ENCODE results near the gene OR1M1. TPM values are rescaled to one million over a fixed set of nuclear protein-coding genes. Genes with fewer than 3 reads are reported as not detected.

The OR1M1 gene
- total RNA-seq, 4 donors from 2014 or later, result not detected

DNA sequence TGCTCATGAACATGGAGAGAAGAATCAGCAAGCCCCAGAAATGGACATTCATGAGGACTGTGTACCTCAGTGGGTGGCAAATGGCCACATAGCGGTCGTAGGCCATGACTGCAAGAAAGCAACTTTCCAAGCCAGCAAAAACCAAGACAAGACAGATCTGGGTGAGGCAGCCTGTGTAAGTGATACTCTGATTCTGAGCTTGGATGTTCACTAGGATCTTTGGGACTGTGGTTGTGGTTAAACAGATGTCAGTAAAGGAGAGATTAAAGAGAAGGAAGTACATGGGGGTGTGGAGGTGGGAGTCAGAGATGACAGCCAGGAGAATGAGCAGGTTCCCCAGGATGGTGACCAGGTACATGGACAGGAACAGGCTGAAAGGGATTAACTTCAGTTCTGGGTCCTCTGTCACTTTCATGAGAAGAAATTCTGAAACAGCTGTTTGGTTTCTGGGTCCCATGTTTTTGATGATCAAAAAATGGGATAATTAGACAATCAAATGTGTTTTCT, 28.5 kb downstream of the OR1M1 start, which contains the start of gene OR7G1:
OR7G1 (minus strand) TSS at position 457 of the 507 bp plus-strand sequence; CDS start at position 457, 0 bp downstream.
- no peaks in the 10 kb centered on the region for H3K36me3 ChIP-seq
- H3K4me3 ChIP-seq (replicated peaks in 1 of 3), result no peak within 1 kb of the TSS
- no peaks in the 10 kb centered on the region for H3K4me1 ChIP-seq
- H3K27me3 ChIP-seq, result no peaks in the 10 kb centered on the region
- 85 to 92% methylated on average over 2 of the region's 2 CpGs for WGBS, 2 donors
- intact Hi-C loops (cut with DNase I), result no loop called here
- DNase-seq, result no peak
- no peaks in the 10 kb centered on the region for H3K9me3 ChIP-seq
- no peak within 1 kb of the TSS for H3K27ac ChIP-seq
- TF ChIP-seq POLR2A (IDR thresholded peaks at IDR 0.05), result no peak
- TF ChIP-seq, protein P1, sequence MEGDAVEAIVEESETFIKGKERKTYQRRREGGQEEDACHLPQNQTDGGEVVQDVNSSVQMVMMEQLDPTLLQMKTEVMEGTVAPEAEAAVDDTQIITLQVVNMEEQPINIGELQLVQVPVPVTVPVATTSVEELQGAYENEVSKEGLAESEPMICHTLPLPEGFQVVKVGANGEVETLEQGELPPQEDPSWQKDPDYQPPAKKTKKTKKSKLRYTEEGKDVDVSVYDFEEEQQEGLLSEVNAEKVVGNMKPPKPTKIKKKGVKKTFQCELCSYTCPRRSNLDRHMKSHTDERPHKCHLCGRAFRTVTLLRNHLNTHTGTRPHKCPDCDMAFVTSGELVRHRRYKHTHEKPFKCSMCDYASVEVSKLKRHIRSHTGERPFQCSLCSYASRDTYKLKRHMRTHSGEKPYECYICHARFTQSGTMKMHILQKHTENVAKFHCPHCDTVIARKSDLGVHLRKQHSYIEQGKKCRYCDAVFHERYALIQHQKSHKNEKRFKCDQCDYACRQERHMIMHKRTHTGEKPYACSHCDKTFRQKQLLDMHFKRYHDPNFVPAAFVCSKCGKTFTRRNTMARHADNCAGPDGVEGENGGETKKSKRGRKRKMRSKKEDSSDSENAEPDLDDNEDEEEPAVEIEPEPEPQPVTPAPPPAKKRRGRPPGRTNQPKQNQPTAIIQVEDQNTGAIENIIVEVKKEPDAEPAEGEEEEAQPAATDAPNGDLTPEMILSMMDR (IDR thresholded peaks at IDR 0.05), result no peak

DNA sequence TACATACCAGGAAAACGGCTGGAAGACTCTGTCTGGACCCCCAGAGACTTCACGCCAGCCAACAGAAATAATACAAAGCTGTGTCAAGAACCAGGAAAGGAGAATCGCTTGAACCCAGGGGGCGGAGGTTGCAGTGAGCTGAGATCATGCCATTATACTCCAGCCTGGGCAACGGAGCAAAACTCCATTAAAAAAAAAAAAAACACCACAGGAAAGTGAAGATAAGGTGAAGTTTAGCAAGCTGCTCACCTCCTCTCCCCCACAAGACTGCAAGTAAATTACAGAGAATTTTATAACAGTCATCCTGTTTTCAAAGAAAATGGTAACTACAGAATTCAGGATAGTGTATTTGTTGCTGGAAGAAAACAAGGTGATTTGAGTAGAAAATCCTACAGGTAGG, 29.7 kb downstream of the OR1M1 start:
- Histone ChIP-seq H3K27ac (no peak overlapping the region), H3K9me3 (no peaks in the 10 kb centered on the region), H3K4me3 (replicated peaks in 1 of 3) (no peak overlapping the region), H3K4me1 (no peaks in the 10 kb centered on the region), H3K36me3 (no peaks in the 10 kb centered on the region), H3K27me3 (no peaks in the 10 kb centered on the region)
- TF ChIP-seq POLR2A (IDR thresholded peaks at IDR 0.05), result no peak
- TF ChIP-seq, protein P1 (IDR thresholded peaks at IDR 0.05), result no peak
- DNase-seq, result no peak
- intact Hi-C loops (cut with DNase I), result no loop called here
- WGBS, 2 donors, result 53 to 54% methylated on average over 5 of the region's 5 CpGs

- no peak for DNase-seq
- no peaks in the 10 kb centered on the region for H3K9me3 ChIP-seq
- no peaks in the 10 kb centered on the region for H3K4me1 ChIP-seq
- H3K4me3 ChIP-seq (replicated peaks in 1 of 3), result no peak within 1 kb of the TSS
- intact Hi-C loops (cut with DNase I), result no loop called here
- WGBS, 2 donors, result 83 to 85% methylated on average over 1 of the region's 1 CpG
- no peaks in the 10 kb centered on the region for H3K36me3 ChIP-seq
- H3K27ac ChIP-seq, result no peak within 1 kb of the TSS
- no peaks in the 10 kb centered on the region for H3K27me3 ChIP-seq
- TF ChIP-seq POLR2A (IDR thresholded peaks at IDR 0.05), result no peak
- TF ChIP-seq, protein P1 (IDR thresholded peaks at IDR 0.05), result no peak
These were observed 40.1 kb downstream of the OR1M1 start, which contains the start of gene OR7G3 for GRCh38 chr19:9126900-9127405. TSS of gene OR7G3 (minus strand) at chr19:9126950. CDS start at chr19:9126950, 0 bp downstream.

- 75 to 83% methylated on average over 3 of the region's 3 CpGs for WGBS, 2 donors
- no peak for DNase-seq
These were observed 41.3 kb downstream of the OR1M1 start for GRCh38 chr19:9128171-9128570.

DNA sequence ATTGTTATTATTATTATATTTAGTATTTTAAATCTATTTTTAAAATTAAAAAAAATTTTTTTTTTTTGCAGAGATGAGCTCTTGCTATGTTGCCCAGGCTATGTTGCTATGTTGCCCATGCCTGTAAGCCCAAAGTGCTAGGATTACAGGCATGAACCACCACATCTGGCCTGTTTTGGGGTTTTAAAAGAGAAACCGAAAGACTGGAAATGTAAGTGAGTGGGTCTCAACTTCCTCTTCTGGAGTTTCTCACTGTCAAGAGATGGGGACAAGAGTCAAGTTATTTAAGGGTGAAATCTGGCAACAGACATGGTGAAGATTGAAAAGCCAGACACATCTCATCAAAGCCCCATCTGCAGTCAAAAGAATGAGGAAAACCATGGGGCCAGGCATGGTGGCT, 44.1 kb downstream of the OR1M1 start:
- WGBS, 2 donors, result 73 to 81% methylated on average over 1 of the region's 1 CpG
- no peak for TF ChIP-seq POLR2A (IDR thresholded peaks at IDR 0.05)
- TF ChIP-seq, protein P1 (IDR thresholded peaks at IDR 0.05), result no peak
- intact Hi-C loops (cut with DNase I), result loop anchor here (10.0 kb wide), 1 partner anchor 674 kb away; no protein-coding TSS in a partner anchor
- H3K36me3 ChIP-seq, result no peaks in the 10 kb centered on the region
- no peak for DNase-seq
- H3K27me3 ChIP-seq, result no peaks in the 10 kb centered on the region
- H3K27ac ChIP-seq, result no peak overlapping the region
- H3K4me3 ChIP-seq (replicated peaks in 1 of 3), result no peak overlapping the region
- no peaks in the 10 kb centered on the region for H3K9me3 ChIP-seq
- H3K4me1 ChIP-seq, result no peaks in the 10 kb centered on the region

More at GRCh38 chr19:9128171-9128570, 41.3 kb downstream of the OR1M1 start:
- intact Hi-C loops (cut with DNase I), result no loop called here
- Histone ChIP-seq H3K27me3 (no peaks in the 10 kb centered on the region), H3K4me3 (replicated peaks in 1 of 3) (no peak overlapping the region), H3K27ac (no peak overlapping the region), H3K4me1 (no peaks in the 10 kb centered on the region), H3K36me3 (no peaks in the 10 kb centered on the region), H3K9me3 (no peaks in the 10 kb centered on the region)
- no peak for TF ChIP-seq POLR2A (IDR thresholded peaks at IDR 0.05)
- TF ChIP-seq, protein P1 (IDR thresholded peaks at IDR 0.05), result no peak
